ENCODE measurements around the gene SHH.

The SHH gene

GRCh38 chr7:155802906-155803417 lies 9.3 kb downstream of the SHH start:
- Histone ChIP-seq H2AFZ (ENCODE audit: low read length) (no peak overlapping the region), H3K79me2 (ENCODE audit: insufficient read depth, low read length) (no peaks in the 10 kb centered on the region)
- no peak for TF ChIP-seq EZH2phosphoT487 (IDR thresholded peaks at IDR 0.05; ENCODE audit: borderline replicate concordance)
- TF ChIP-seq, protein P1, sequence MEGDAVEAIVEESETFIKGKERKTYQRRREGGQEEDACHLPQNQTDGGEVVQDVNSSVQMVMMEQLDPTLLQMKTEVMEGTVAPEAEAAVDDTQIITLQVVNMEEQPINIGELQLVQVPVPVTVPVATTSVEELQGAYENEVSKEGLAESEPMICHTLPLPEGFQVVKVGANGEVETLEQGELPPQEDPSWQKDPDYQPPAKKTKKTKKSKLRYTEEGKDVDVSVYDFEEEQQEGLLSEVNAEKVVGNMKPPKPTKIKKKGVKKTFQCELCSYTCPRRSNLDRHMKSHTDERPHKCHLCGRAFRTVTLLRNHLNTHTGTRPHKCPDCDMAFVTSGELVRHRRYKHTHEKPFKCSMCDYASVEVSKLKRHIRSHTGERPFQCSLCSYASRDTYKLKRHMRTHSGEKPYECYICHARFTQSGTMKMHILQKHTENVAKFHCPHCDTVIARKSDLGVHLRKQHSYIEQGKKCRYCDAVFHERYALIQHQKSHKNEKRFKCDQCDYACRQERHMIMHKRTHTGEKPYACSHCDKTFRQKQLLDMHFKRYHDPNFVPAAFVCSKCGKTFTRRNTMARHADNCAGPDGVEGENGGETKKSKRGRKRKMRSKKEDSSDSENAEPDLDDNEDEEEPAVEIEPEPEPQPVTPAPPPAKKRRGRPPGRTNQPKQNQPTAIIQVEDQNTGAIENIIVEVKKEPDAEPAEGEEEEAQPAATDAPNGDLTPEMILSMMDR (conservative IDR thresholded peaks at IDR 0.05; ENCODE audit: low read length) = no peak

DNA sequence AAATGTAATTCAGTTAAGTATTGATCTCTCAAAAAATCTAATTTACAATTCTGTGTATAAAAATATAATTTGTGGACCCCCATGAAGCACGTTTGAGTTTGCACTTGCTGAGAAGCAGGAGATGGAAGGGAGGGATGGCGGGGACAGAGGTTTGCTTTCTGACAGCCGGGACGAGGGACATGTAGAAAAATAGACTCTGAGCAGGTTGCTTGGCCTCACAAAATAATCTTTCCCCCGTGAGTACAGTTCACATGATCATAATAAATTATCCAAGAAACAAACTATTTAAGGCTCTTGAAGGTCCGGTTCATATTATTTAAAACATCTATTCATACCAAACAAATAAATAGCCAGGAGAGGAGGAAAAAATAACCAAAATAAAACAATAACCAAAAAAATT lies 10.0 kb downstream of the SHH start:
- Histone ChIP-seq H3K79me2 (ENCODE audit: insufficient read depth, low read length) (no peaks in the 10 kb centered on the region), H3K4me3 (ENCODE audit: low read length, poor library complexity, severe bottlenecking) (no peak overlapping the region), H3K9ac (ENCODE audit: low read depth, low read length, poor library complexity, severe bottlenecking) (no peak overlapping the region), H3K9me2 (replicated peaks; ENCODE audit: low read depth, low read length) (no peaks in the 10 kb centered on the region), H3K4me1 (ENCODE audit: insufficient read depth, low read length, poor library complexity, severe bottlenecking) (peaks cover 12% of the 10 kb centered on the region), H3K9me3 (ENCODE audit: insufficient read depth, low read depth, low read length) (no peaks in the 10 kb centered on the region), H3F3A (ENCODE audit: low read depth) (no peaks in the 10 kb centered on the region), H3K4me2 (ENCODE audit: low read depth, low read length, poor library complexity, severe bottlenecking) (no peak overlapping the region), H3K27me3 (ENCODE audit: insufficient read depth, low read length, poor library complexity, severe bottlenecking) (peaks cover 4% of the 10 kb centered on the region), H3K36me3 (ENCODE audit: insufficient read depth, low read length) (no peaks in the 10 kb centered on the region), H2AFZ (ENCODE audit: low read length) (no peak overlapping the region), H4K20me1 (ENCODE audit: insufficient read depth, low read length, poor library complexity, severe bottlenecking) (no peaks in the 10 kb centered on the region)
- TF ChIP-seq, protein P1 (conservative IDR thresholded peaks at IDR 0.05; ENCODE audit: low read length) = no peak
- no peak for TF ChIP-seq EZH2phosphoT487 (IDR thresholded peaks at IDR 0.05; ENCODE audit: borderline replicate concordance)

More at GRCh38 chr7:155802906-155803417, 9.3 kb downstream of the SHH start:
- H3K9ac ChIP-seq (ENCODE audit: low read depth, low read length, poor library complexity, severe bottlenecking) = no peak overlapping the region
- no peaks in the 10 kb centered on the region for H3K9me3 ChIP-seq (ENCODE audit: insufficient read depth, low read depth, low read length)
- no peaks in the 10 kb centered on the region for H3K36me3 ChIP-seq (ENCODE audit: insufficient read depth, low read length)
- H3K27me3 ChIP-seq (ENCODE audit: insufficient read depth, low read length, poor library complexity, severe bottlenecking) = peaks cover 4% of the 10 kb centered on the region
- no peak overlapping the region for H3K4me3 ChIP-seq (ENCODE audit: low read length, poor library complexity, severe bottlenecking)
- no peaks in the 10 kb centered on the region for H3K9me2 ChIP-seq (replicated peaks; ENCODE audit: low read depth, low read length)
- no peaks in the 10 kb centered on the region for H4K20me1 ChIP-seq (ENCODE audit: insufficient read depth, low read length, poor library complexity, severe bottlenecking)
- H3K4me1 ChIP-seq (ENCODE audit: insufficient read depth, low read length, poor library complexity, severe bottlenecking) = peaks cover 12% of the 10 kb centered on the region
- no peak overlapping the region for H3K4me2 ChIP-seq (ENCODE audit: low read depth, low read length, poor library complexity, severe bottlenecking)
- no peaks in the 10 kb centered on the region for H3F3A ChIP-seq (ENCODE audit: low read depth)

- Histone ChIP-seq H3K79me2 (ENCODE audit: insufficient read depth, low read length) (no peaks in the 10 kb centered on the region), H3K27me3 (ENCODE audit: insufficient read depth, low read length, poor library complexity, severe bottlenecking) (peaks cover 4% of the 10 kb centered on the region), H3K4me1 (ENCODE audit: insufficient read depth, low read length, poor library complexity, severe bottlenecking) (peaks cover 12% of the 10 kb centered on the region), H3K9me3 (ENCODE audit: insufficient read depth, low read depth, low read length) (no peaks in the 10 kb centered on the region), H3F3A (ENCODE audit: low read depth) (no peaks in the 10 kb centered on the region), H3K4me3 (ENCODE audit: low read length, poor library complexity, severe bottlenecking) (no peak overlapping the region), H4K20me1 (ENCODE audit: insufficient read depth, low read length, poor library complexity, severe bottlenecking) (no peaks in the 10 kb centered on the region), H3K36me3 (ENCODE audit: insufficient read depth, low read length) (no peaks in the 10 kb centered on the region), H3K4me2 (ENCODE audit: low read depth, low read length, poor library complexity, severe bottlenecking) (no peak overlapping the region), H3K9ac (ENCODE audit: low read depth, low read length, poor library complexity, severe bottlenecking) (no peak overlapping the region), H3K9me2 (replicated peaks; ENCODE audit: low read depth, low read length) (no peaks in the 10 kb centered on the region), H2AFZ (ENCODE audit: low read length) (no peak overlapping the region)
- TF ChIP-seq EZH2phosphoT487 (IDR thresholded peaks at IDR 0.05; ENCODE audit: borderline replicate concordance) = no peak
- TF ChIP-seq, protein P1 (conservative IDR thresholded peaks at IDR 0.05; ENCODE audit: low read length) = no peak
These were observed 11.5 kb downstream of the SHH start for GRCh38 chr7:155800741-155801267.

All from Loucy (cell line).